HL-60 (cell line): ENCODE results near the gene TTC33.

Experiments used
- CTCF ChIP-seq: IDR thresholded peaks from one replicate; pipeline ENCODE4 v1.5.1; 2011; ENCODE audit warnings: low read length, control low read depth, inconsistent platforms; ENCODE audit not compliant: insufficient read depth
- GABPA ChIP-seq: IDR thresholded peaks from 2 replicates; pipeline ENCODE4 v1.6.1; 2012; ENCODE audit warnings: low read depth
- POLR2AphosphoS5 ChIP-seq: IDR thresholded peaks from 2 replicates; pipeline ENCODE4 v1.6.1; 2012; ENCODE audit warnings: low read depth
- SPI1 ChIP-seq: IDR thresholded peaks from 2 replicates; pipeline ENCODE4 v1.6.1; 2012; ENCODE audit warnings: low read depth, mild to moderate bottlenecking, borderline replicate concordance
- TF ChIP-seq, protein P1 (sequence below): IDR thresholded peaks from 2 replicates; pipeline ENCODE4 v1.6.1; 2012; ENCODE audit warnings: low read depth; ENCODE audit not compliant: insufficient replicate concordance

- TF ChIP-seq POLR2AphosphoS5 (no peak), CTCF (no peak), GABPA (no peak), SPI1 (no peak)
- TF ChIP-seq, protein P1, sequence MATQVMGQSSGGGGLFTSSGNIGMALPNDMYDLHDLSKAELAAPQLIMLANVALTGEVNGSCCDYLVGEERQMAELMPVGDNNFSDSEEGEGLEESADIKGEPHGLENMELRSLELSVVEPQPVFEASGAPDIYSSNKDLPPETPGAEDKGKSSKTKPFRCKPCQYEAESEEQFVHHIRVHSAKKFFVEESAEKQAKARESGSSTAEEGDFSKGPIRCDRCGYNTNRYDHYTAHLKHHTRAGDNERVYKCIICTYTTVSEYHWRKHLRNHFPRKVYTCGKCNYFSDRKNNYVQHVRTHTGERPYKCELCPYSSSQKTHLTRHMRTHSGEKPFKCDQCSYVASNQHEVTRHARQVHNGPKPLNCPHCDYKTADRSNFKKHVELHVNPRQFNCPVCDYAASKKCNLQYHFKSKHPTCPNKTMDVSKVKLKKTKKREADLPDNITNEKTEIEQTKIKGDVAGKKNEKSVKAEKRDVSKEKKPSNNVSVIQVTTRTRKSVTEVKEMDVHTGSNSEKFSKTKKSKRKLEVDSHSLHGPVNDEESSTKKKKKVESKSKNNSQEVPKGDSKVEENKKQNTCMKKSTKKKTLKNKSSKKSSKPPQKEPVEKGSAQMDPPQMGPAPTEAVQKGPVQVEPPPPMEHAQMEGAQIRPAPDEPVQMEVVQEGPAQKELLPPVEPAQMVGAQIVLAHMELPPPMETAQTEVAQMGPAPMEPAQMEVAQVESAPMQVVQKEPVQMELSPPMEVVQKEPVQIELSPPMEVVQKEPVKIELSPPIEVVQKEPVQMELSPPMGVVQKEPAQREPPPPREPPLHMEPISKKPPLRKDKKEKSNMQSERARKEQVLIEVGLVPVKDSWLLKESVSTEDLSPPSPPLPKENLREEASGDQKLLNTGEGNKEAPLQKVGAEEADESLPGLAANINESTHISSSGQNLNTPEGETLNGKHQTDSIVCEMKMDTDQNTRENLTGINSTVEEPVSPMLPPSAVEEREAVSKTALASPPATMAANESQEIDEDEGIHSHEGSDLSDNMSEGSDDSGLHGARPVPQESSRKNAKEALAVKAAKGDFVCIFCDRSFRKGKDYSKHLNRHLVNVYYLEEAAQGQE: no peak
These were observed 68.4 kb downstream of the TTC33 start for GRCh38 chr5:40687321-40687720.
